GM21423 (cell line): ENCODE data around the gene TMEM212.
A peak's percentile ranks its signal among the peaks of the same experiment; 100 is the strongest.
"Not testable (repeated sequence)": the region's sequence is repeated elsewhere in the genome, so short reads cannot be mapped to it uniquely, and the experiment has no call there.

Source experiments
- ATAC-seq: cut with Tn5 transposase; IDR thresholded peaks from one replicate; pipeline ENCODE4 v1.9.1; 2021; ENCODE audit warnings: mild to moderate bottlenecking, moderate library complexity; ENCODE audit not compliant: unreplicated experiment

The TMEM212 gene

GRCh38 chr3:171812811-171813210 lies 30.3 kb upstream of the TMEM212 start:
- no peak for ATAC-seq

GRCh38 chr3:171813278-171813896 lies 29.8 kb upstream of the TMEM212 start:
- no peak for ATAC-seq

GRCh38 chr3:171813897-171814460 lies 29.2 kb upstream of the TMEM212 start:
- ATAC-seq = peak; percentile 34

- ATAC-seq = not testable (repeated sequence)
Observed at GRCh38 chr3:171814662-171815061, 28.5 kb upstream of the TMEM212 start.

- no peak for ATAC-seq
Observed at GRCh38 chr3:171815973-171816595, 27.1 kb upstream of the TMEM212 start.

- ATAC-seq = no peak
Observed at GRCh38 chr3:171817074-171817800, 25.9 kb upstream of the TMEM212 start.

- ATAC-seq = no peak
Observed at GRCh38 chr3:171821044-171821443, 22.1 kb upstream of the TMEM212 start.

- no peak for ATAC-seq
Observed at GRCh38 chr3:171821778-171822358, 21.3 kb upstream of the TMEM212 start.

- peak; percentile 82 for ATAC-seq
Observed at GRCh38 chr3:171822431-171823106, 20.6 kb upstream of the TMEM212 start.

- no peak for ATAC-seq
Observed at GRCh38 chr3:171824116-171824515, 19.0 kb upstream of the TMEM212 start.

- no peak for ATAC-seq
Observed at GRCh38 chr3:171824824-171825221, 18.3 kb upstream of the TMEM212 start.

- ATAC-seq = no peak
Observed at GRCh38 chr3:171825222-171825828, 17.8 kb upstream of the TMEM212 start.

- ATAC-seq = no peak
Observed at GRCh38 chr3:171827385-171827784, 15.8 kb upstream of the TMEM212 start.

GRCh38 chr3:171827836-171828458 lies 15.2 kb upstream of the TMEM212 start:
- no peak for ATAC-seq

GRCh38 chr3:171828902-171829770 lies 14.0 kb upstream of the TMEM212 start:
- no peak for ATAC-seq

GRCh38 chr3:171829841-171830517 lies 13.2 kb upstream of the TMEM212 start:
- peak; percentile 62 for ATAC-seq

- no peak for ATAC-seq
Observed at GRCh38 chr3:171830518-171830875, 12.7 kb upstream of the TMEM212 start.

GRCh38 chr3:171831936-171832335 lies 11.2 kb upstream of the TMEM212 start:
- ATAC-seq = no peak

- no peak for ATAC-seq
Observed at GRCh38 chr3:171832989-171833388, 10.2 kb upstream of the TMEM212 start.
